IMR-90 (cell line): ENCODE results near the gene ME3. TPM values are rescaled to one million over a fixed set of nuclear protein-coding genes. Genes with fewer than 3 reads are reported as not detected.

ENCODE experiments used
- ATAC-seq: fragments of 200-7000 bp; cut with Tn5 transposase; 2 replicates; pipeline ENCODE4 v1.9.1; 2020; ENCODE audit warnings: low read depth, mild to moderate bottlenecking, moderate library complexity
- BruUV-seq: library from RNA; stranded (reverse); fragments of 400-500 nt; replicated peaks from 2 replicates; lab custom pipeline; 2021; lab: Mats Ljungman, UMichigan
- CTCF ChIA-PET: fragments of 300-600 bp; formaldehyde crosslinking; extraction: SDS; loops from one replicate; lab custom pipeline; 2021; ENCODE audit warnings: antibody characterized with exemption; lab: Yijun Ruan, JAX
- POLR2A ChIA-PET: fragments of 300-600 bp; sonication (Branson Sonifier 250); formaldehyde crosslinking; loops from one replicate; lab custom pipeline; 2022; ENCODE audit warnings: antibody characterized with exemption; ENCODE audit not compliant: unreplicated experiment; lab: Charles Lee
- DNase-seq: peaks from one replicate; pipeline ENCODE4 v3.0.0; 2013
- H2AFZ ChIP-seq: replicated peaks from 2 replicates; pipeline ENCODE3; 2013; ENCODE audit warnings: low read length, mild to moderate bottlenecking; ENCODE audit not compliant: poor library complexity
- H2AK5ac ChIP-seq: 2 replicates; pipeline ENCODE4 v1.6.1; 2013; ENCODE audit warnings: low read depth, low read length, inconsistent platforms
- H2AK9ac ChIP-seq: replicated peaks from 2 replicates; pipeline ENCODE3; 2013; ENCODE audit warnings: mild to moderate bottlenecking, low read depth, low read length, moderate library complexity; ENCODE audit not compliant: poor library complexity
- H2BK120ac ChIP-seq: 2 replicates; pipeline ENCODE4 v1.6.1; 2013; ENCODE audit warnings: low read depth, low read length, inconsistent platforms
- H2BK15ac ChIP-seq: 3 replicates; pipeline ENCODE4 v1.6.1; 2013; ENCODE audit warnings: low read depth, low read length, inconsistent platforms
- H2BK20ac ChIP-seq: 2 replicates; pipeline ENCODE4 v1.6.1; 2013; ENCODE audit warnings: low read depth, mild to moderate bottlenecking, inconsistent platforms, low read length, moderate library complexity
- H2BK5ac ChIP-seq: 2 replicates; pipeline ENCODE4 v1.6.1; 2013; ENCODE audit warnings: mild to moderate bottlenecking, low read depth, low read length, inconsistent platforms; ENCODE audit not compliant: poor library complexity, severe bottlenecking
- H3K14ac ChIP-seq: replicated peaks from 2 replicates; pipeline ENCODE4 v1.6.1; 2013; ENCODE audit warnings: low read depth, low read length, inconsistent platforms
- H3K18ac ChIP-seq: 2 replicates; pipeline ENCODE4 v1.6.1; 2013; ENCODE audit warnings: low read depth, low read length, control low read depth
- H3K23ac ChIP-seq: 2 replicates; pipeline ENCODE4 v1.6.1; 2013; ENCODE audit warnings: low read depth, low read length, inconsistent platforms
- H3K27ac ChIP-seq: 2 replicates; pipeline ENCODE4 v1.5.1; 2013; ENCODE audit warnings: mild to moderate bottlenecking, control low read depth, low read length; ENCODE audit not compliant: insufficient read depth
- H3K27me3 ChIP-seq: 2 replicates; pipeline ENCODE4 v1.6.1; 2013; ENCODE audit warnings: low read length; ENCODE audit not compliant: control insufficient read depth, insufficient read depth
- H3K36me3 ChIP-seq: 2 replicates; pipeline ENCODE4 v1.6.1; 2013; ENCODE audit warnings: low read length, mixed read lengths; ENCODE audit not compliant: control insufficient read depth, insufficient read depth
- H3K4ac ChIP-seq: 2 replicates; pipeline ENCODE4 v1.6.1; 2013; ENCODE audit warnings: low read depth, low read length, inconsistent platforms
- H3K4me1 ChIP-seq: 2 replicates; pipeline ENCODE4 v1.6.1; 2013; ENCODE audit warnings: low read length, mixed read lengths; ENCODE audit not compliant: control insufficient read depth, insufficient read depth
- H3K4me2 ChIP-seq: 2 replicates; pipeline ENCODE4 v1.6.1; 2013; ENCODE audit warnings: low read depth, mild to moderate bottlenecking, control low read depth, low read length, moderate library complexity
- H3K4me3 ChIP-seq: 2 replicates; pipeline ENCODE4 v1.5.1; 2013; ENCODE audit warnings: low read depth, mild to moderate bottlenecking, control low read depth, low read length, moderate library complexity; ENCODE audit not compliant: insufficient read depth
- H3K56ac ChIP-seq: 2 replicates; pipeline ENCODE4 v1.6.1; 2013; ENCODE audit warnings: low read length, inconsistent platforms; ENCODE audit not compliant: insufficient read depth; ENCODE audit errors: extremely low read depth
- H3K79me1 ChIP-seq, 2 experiments: 2 replicates each; pipeline ENCODE4 v1.6.1; 2013; ENCODE audit warnings: low read length in 2 of 2, inconsistent platforms in 1 of 2, low read depth in 1 of 2
- H3K9ac ChIP-seq: 2 replicates; pipeline ENCODE4 v1.6.1; 2013; ENCODE audit warnings: low read depth, low read length, control low read depth
- H3K9me1 ChIP-seq: 2 replicates; pipeline ENCODE4 v1.6.1; 2013; ENCODE audit warnings: low read length, inconsistent platforms; ENCODE audit not compliant: insufficient read depth
- H3K9me3 ChIP-seq: 2 replicates; pipeline ENCODE4 v1.6.1; 2013; ENCODE audit warnings: low read length; ENCODE audit not compliant: control insufficient read depth, insufficient read depth
- H4K20me1 ChIP-seq: 2 replicates; pipeline ENCODE4 v1.6.1; 2013; ENCODE audit warnings: low read length, inconsistent platforms; ENCODE audit not compliant: insufficient read depth
- H4K5ac ChIP-seq: 2 replicates; pipeline ENCODE4 v1.6.1; 2013; ENCODE audit warnings: mild to moderate bottlenecking, low read depth, low read length, control low read depth
- H4K8ac ChIP-seq, 2 experiments: 2 replicates each; pipeline ENCODE4 v1.6.1; 2013; ENCODE audit warnings: low read depth in 2 of 2, low read length in 2 of 2, control low read depth in 1 of 2, inconsistent platforms in 1 of 2
- H4K91ac ChIP-seq: 2 replicates; pipeline ENCODE4 v1.6.1; 2013; ENCODE audit warnings: low read depth, low read length, inconsistent platforms; ENCODE audit not compliant: insufficient read depth
- FOS ChIP-seq: fragments of 150-350 bp; IDR thresholded peaks from 2 replicates; pipeline ENCODE4 v1.6.1; 2016; ENCODE audit warnings: low read depth, low read length
- WGBS, 2 experiments: methylation state at CpG; one replicate each; pipeline versions ENCODE4 v1.1.5 to v1.1.7; 2013; ENCODE audit warnings: missing lambda C conversion rate in 2 of 2; ENCODE audit not compliant: insufficient read length in 1 of 2; ENCODE audit errors: extremely low coverage in 2 of 2; 5-methylcytosine and 5-hydroxymethylcytosine counted together
- dilution Hi-C: fragments of 300-500 bp; cut with HindIII; formaldehyde crosslinking; loops from one replicate; pipeline ENCODE4 v1.14.3; 2018; ENCODE audit warnings: low sequenced_read_pairs; ENCODE audit not compliant: unreplicated experiment
- in situ Hi-C: fragments of 300-500 bp; cut with MboI; formaldehyde crosslinking; loops from 3 replicates; pipeline ENCODE4 v1.14.3; 2019; ENCODE audit warnings: low sequenced_read_pairs, inconsistent platforms, mixed read lengths
- intact Hi-C: fragments of 100-400 bp; cut with micrococcal nuclease; formaldehyde crosslinking; loops from 2 replicates; pipeline ENCODE4 v1.10.0; 2022
- polyA plus RNA-seq, 3 experiments: library from polyadenylated mRNA; depleted of rRNA; stranded (reverse); fragments of >200 nt; gene quantifications; 2 replicates each; pipeline ENCODE4 v1.2.3, GENCODE V29; 2012; ENCODE audit warnings: low replicate concordance in 1 of 3
- total RNA-seq: library from RNA; depleted of rRNA; stranded (reverse); fragments of >200 nt; gene quantifications from 2 replicates; pipeline ENCODE4 v1.2.3, GENCODE V29; 2012

The ME3 gene
- total and polyA plus RNA-seq, 2 of the 4 experiments (the other 2 are of a cell fraction): 7.8 to 9.0 TPM

- no peaks in the 10 kb centered on the region for H3K36me3 ChIP-seq
- no peak overlapping the region for H3K27ac ChIP-seq
- H3K56ac ChIP-seq: no peak overlapping the region
- H2BK5ac ChIP-seq: no peak overlapping the region
- no peak overlapping the region for H3K4ac ChIP-seq
- intact Hi-C loops (no loop called here), in situ Hi-C loops (no loop called here), dilution Hi-C loops (no loop called here)
- peaks cover 0 to 8% of the 10 kb centered on the region in 2 experiments; a peak in 2 of 4 replicates for H3K79me1 ChIP-seq
- no peak overlapping the region for H3K4me2 ChIP-seq
- CTCF ChIA-PET: interaction anchor here (1.7 kb wide), 1 partner anchor 61 kb away, joined by 7 read pairs; no protein-coding TSS in a partner anchor
- H3K18ac ChIP-seq: no peak overlapping the region
- no peak overlapping the region for H3K23ac ChIP-seq
- no peak overlapping the region for H2BK120ac ChIP-seq
- no peaks in the 10 kb centered on the region; the same call in 1 of the 2 replicates for H3K9me1 ChIP-seq
- DNase-seq (no peak), ATAC-seq (no peak)
- no peak overlapping the region for H3K4me3 ChIP-seq
- H3K9me3 ChIP-seq: no peaks in the 10 kb centered on the region
- H2BK15ac ChIP-seq: no peak overlapping the region
- no TSS peak for BruUV-seq
- WGBS, 2 experiments: no CpG with 5 or more reads among the region's 7 CpGs
- H4K8ac ChIP-seq: no peak overlapping the region
- TF ChIP-seq FOS: no peak
- H2AK9ac ChIP-seq: no peak overlapping the region
- no peak overlapping the region for H2BK20ac ChIP-seq
- no peak overlapping the region for H4K5ac ChIP-seq
- 0 out of 2 replicates have a peak, but pooled peaks cover 2% of the 10 kb centered on the region for H3K4me1 ChIP-seq
- H3K14ac ChIP-seq: no peak overlapping the region
- no peak overlapping the region for H2AK5ac ChIP-seq
- no peaks in the 10 kb centered on the region for H3K27me3 ChIP-seq
- H4K91ac ChIP-seq: no peak overlapping the region
- no peaks in the 10 kb centered on the region for H4K20me1 ChIP-seq
- POLR2A ChIA-PET: no interaction called here
- H2AFZ ChIP-seq: no peak overlapping the region
- H3K9ac ChIP-seq: no peak overlapping the region
Observed at GRCh38 chr11:86669424-86669823, 3.0 kb downstream of the ME3 start.
